ENCODE data around the gene DNAH2.

Gene DNAH2

DNA sequence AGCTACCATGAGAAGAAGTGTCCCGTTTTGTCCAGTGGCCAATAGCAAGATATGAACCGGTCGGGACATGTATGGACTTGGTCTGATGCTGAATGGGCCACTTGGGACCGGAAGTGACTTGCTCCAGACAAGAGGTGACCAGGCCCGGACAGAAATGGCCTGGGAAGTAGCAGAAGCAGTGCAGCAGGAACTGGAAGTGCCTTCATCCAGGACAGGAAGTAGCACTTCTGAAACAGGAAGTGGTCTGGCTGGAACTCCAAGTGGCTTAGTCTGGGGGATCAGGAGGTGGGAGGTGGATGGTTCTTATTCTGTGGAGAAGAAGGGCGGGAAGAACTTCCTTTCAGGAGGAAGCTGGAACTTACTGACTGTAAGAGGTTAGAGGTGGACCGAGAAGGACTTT lies 7.2 kb upstream of the DNAH2 start:
- Histone ChIP-seq H3K27me3 (peaks cover 90% of the 10 kb centered on the region), H3K4me1 (ENCODE audit: control insufficient read depth in 1 of 2, insufficient read depth in 1 of 2, low read depth in 1 of 2, low read length in 1 of 2) (peaks cover 10 to 11% of the 10 kb centered on the region in 2 experiments), H3K27ac (no peak overlapping the region), H3K36me3 (no peaks in the 10 kb centered on the region), H3K4me3 (ENCODE audit: low read depth in 1 of 2, low read length in 1 of 2) (no peak overlapping the region), H3K9me3 (no peaks in the 10 kb centered on the region)
- TF ChIP-seq, protein P1, sequence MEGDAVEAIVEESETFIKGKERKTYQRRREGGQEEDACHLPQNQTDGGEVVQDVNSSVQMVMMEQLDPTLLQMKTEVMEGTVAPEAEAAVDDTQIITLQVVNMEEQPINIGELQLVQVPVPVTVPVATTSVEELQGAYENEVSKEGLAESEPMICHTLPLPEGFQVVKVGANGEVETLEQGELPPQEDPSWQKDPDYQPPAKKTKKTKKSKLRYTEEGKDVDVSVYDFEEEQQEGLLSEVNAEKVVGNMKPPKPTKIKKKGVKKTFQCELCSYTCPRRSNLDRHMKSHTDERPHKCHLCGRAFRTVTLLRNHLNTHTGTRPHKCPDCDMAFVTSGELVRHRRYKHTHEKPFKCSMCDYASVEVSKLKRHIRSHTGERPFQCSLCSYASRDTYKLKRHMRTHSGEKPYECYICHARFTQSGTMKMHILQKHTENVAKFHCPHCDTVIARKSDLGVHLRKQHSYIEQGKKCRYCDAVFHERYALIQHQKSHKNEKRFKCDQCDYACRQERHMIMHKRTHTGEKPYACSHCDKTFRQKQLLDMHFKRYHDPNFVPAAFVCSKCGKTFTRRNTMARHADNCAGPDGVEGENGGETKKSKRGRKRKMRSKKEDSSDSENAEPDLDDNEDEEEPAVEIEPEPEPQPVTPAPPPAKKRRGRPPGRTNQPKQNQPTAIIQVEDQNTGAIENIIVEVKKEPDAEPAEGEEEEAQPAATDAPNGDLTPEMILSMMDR (IDR thresholded peaks at IDR 0.05) = no peak

DNA sequence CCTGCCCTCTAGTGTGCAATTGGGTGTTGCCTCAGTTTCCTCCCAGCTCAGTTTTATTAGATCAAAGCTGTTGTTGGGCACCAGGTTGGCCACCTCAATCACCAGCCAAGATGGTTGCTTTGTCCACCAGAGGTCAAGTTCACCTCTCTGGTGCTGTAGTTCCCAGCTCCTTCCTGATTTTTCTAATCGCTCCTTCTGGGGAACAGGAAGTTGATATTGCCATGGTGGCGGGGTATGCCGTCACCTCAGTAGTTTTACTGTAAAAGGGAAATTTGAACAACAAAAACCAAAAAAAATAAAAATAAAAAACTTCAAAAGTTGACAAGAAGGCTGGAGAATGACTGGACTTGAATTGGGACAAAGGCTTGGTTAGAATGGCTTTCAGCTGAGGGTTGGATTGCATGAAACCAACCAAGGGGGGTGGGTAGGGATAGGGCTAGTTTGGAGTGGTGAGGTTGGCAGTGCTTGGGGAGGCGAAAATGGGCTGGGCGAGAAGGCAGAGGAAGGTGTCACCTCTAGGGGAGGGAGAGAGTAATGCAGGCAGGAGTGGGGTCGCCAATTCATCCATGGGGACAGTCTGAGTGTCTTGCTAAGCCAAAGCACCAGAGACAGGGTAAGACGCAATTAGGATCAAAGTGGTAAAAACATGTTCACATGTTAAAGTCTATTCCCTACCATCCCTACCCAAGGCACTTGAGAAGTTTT lies 6.3 kb upstream of the DNAH2 start:
- peaks cover 10 to 11% of the 10 kb centered on the region in 2 experiments for H3K4me1 ChIP-seq (ENCODE audit: control insufficient read depth in 1 of 2, insufficient read depth in 1 of 2, low read depth in 1 of 2, low read length in 1 of 2)
- no peak overlapping the region for H3K4me3 ChIP-seq (ENCODE audit: low read depth in 1 of 2, low read length in 1 of 2)
- H3K27me3 ChIP-seq = peaks cover 90% of the 10 kb centered on the region
- H3K9me3 ChIP-seq = no peaks in the 10 kb centered on the region
- H3K36me3 ChIP-seq = no peaks in the 10 kb centered on the region
- H3K27ac ChIP-seq = no peak overlapping the region
- TF ChIP-seq, protein P1 (IDR thresholded peaks at IDR 0.05) = no peak

DNA sequence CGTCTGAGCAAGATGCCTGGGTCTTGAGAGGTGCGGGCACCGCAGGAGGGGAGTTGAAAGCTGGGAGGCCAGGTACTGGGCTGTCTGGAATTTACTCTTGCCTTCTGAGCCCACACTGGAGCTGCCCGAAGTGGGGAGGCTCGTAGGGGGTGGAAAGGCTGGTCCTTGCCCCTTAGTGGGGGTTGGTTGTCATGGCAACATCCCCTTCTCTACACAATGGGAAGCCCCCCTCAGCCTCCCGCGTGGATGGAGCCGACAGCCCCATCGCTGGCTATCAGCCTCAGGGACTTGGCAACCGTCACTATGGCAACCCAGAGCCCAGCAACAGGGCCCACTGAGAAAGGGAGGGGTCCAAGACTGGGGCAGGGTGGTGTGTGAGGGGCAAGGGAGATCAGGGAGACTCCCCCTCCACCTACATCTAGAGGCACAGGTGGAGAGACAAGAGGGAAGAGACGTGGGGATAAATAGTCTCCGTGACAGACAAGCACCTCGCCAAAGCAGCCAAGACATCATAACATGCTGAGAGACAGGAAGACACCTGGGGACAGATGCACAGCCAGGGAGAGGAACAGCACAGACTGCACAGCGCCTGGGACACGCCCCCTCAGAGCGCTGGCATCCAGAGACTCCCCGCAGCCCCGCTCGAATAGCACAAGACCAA lies 5.3 kb upstream of the DNAH2 start:
- H3K4me3 ChIP-seq (ENCODE audit: low read depth in 1 of 2, low read length in 1 of 2) = no peak overlapping the region
- no peaks in the 10 kb centered on the region for H3K9me3 ChIP-seq
- H3K27me3 ChIP-seq = peaks cover 90% of the 10 kb centered on the region
- H3K27ac ChIP-seq = no peak overlapping the region
- H3K36me3 ChIP-seq = no peaks in the 10 kb centered on the region
- TF ChIP-seq, protein P1 (IDR thresholded peaks at IDR 0.05) = no peak
- H3K4me1 ChIP-seq (ENCODE audit: control insufficient read depth in 1 of 2, insufficient read depth in 1 of 2, low read depth in 1 of 2, low read length in 1 of 2) = peaks cover 13 to 16% of the 10 kb centered on the region in 2 experiments

DNA sequence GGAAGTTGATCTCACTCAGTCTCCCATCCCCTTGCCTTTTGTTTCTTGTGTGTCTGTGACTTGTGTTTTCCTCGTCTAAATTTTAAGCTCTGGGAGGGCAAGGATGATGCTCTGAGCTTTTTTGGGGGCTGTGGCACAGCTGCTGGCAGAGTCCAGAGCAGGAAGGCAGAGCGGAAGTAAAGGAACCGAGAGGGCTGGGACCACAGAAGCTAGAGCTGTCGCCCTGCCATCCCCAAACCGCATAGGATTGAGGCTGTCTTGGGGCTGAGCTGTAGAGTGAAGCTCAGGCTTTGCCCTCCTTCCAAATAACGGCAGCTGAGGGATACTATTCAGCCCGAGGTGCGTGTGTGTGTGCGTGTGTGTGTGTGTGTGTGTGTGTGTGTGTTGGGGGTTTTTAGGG lies 3.8 kb upstream of the DNAH2 start:
- H3K36me3 ChIP-seq = no peaks in the 10 kb centered on the region
- no peak overlapping the region for H3K4me3 ChIP-seq (ENCODE audit: low read depth in 1 of 2, low read length in 1 of 2)
- peaks cover 90% of the 10 kb centered on the region for H3K27me3 ChIP-seq
- no peaks in the 10 kb centered on the region for H3K9me3 ChIP-seq
- TF ChIP-seq, protein P1 (IDR thresholded peaks at IDR 0.05) = no peak
- peaks cover 13 to 21% of the 10 kb centered on the region in 2 experiments for H3K4me1 ChIP-seq (ENCODE audit: control insufficient read depth in 1 of 2, insufficient read depth in 1 of 2, low read depth in 1 of 2, low read length in 1 of 2)
- H3K27ac ChIP-seq = no peak overlapping the region

DNA sequence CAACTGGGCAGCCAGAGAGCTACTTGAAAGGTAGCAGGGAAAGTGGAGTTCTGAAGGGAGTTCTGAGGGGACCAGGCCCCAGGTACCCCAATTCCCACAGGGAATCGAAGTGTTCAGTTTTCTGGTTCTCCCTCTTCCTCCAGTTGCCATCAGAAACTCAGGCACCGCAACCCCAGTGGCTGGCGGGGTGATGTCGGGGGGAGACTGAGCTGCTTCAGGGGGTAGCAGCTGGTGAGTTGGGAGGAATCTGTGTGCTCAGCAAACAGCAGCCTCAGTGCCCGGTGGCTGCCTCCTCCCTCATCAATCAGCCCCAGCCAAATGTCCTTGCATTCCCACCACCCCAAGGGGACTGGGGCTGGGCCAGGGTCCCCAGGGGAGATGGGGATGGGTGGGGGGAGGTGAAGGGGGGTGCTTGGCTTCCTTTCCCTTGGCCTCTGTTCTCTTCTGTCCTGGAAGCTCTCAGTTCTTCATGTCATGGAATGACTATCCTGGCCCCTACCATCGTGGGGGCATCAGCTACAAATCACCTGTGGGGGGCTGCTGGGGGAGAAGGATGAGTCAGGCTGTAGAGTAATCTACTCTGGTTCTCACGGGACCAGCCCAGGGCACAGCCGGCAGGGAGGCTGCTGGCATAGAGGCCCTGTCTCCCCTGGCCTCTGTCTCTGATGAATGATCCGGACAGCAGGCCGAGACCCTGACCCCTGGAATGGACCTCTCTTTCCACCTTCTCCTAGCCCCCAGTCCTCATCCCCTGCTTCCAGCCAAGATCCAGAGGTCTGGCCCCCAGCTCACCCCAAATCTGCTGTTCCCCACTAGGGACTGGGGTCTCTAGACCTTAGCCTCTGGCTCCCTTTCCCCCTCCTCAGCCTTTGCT lies 2.6 kb upstream of the DNAH2 start:
- Histone ChIP-seq H3K36me3 (no peaks in the 10 kb centered on the region), H3K9me3 (no peaks in the 10 kb centered on the region), H3K4me1 (ENCODE audit: control insufficient read depth in 1 of 2, insufficient read depth in 1 of 2, low read depth in 1 of 2, low read length in 1 of 2) (peaks cover 13 to 21% of the 10 kb centered on the region in 2 experiments), H3K27me3 (peaks cover 95% of the 10 kb centered on the region), H3K4me3 (ENCODE audit: low read depth in 1 of 2, low read length in 1 of 2) (no peak overlapping the region), H3K27ac (no peak overlapping the region)
- TF ChIP-seq, protein P1 (IDR thresholded peaks at IDR 0.05) = no peak

Data from neutrophil (primary cell).